ENCODE data around the gene EXOC6B.
A peak's percentile ranks its signal among the peaks of the same experiment; 100 is the strongest.

The EXOC6B gene

DNA sequence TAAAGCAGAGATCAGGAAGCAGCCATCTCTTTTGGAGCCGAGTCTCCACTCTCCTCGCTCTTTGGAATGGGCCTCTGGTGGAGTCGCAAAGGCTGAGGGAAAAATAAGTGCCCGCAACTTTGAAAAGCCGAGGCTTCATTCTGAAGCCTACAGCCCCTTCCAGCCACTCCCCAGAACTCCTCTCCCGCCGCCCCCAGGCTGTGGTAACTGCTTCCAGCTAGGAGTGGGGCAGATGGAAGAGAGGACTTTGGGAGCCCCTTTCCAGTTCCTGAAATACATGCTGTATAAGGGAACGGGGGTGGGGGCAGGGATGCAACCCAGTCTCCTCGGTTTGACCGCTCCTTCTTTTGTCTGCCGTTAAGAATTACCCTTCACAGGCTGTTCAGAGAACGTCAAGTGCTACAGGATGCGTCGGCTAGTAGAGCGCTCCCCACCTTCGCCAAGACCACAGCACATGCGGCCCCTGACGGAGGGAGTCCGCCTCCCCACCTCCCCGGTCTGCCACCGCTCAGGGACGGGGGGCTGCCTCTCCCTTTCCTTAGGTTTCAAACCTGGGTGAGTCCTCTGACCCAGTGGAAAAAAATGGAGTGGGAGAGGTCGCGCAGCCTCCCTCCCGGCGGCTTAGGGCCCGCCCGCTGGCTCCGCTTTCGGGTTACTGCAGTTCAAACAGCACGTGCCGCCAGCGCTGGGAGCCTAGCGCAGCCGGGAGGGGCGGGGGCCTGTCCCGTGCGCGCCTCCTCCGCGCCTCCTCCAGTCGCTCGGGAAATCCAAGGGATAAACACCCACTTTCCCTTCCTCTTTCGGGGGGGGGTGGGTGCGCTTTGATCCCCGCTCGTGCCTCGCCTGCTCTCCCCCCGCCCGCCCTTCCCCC, 683.0 kb downstream of the EXOC6B start:
- peak in 1 of 2 experiments; percentile 18 for DNase-seq

- DNase-seq = peak in 1 of 2 experiments; percentile 11
These were observed 683.9 kb downstream of the EXOC6B start for GRCh38 chr2:72141881-72142451.

DNA sequence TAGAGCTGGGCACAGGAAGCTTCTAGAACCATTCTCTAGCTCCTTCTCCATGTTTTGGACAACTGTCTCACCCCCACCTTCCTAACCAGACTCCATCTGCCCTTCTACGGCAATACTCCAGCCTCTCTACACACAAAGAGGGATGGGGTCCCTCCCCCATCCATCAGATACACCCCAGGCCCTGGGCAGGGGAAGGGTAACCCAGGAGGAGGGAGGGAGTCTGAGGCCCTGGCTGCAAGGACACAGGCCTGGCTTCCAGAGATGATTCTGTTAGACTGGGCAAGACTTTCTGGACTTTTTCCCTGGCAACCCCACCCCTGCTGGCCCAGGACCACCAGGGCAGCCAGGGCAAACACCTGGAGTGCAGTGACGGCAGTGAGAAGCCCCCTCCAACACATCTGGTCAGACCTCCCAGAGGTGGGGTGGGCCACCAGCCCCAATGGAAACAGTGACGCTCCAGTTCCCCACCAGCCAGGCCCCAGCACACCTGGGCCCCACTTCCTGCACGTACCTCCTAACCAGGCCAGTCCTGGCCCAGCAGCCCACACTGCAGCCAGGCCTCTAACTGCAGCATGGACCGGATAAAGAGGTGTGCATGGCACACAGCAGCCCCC, 684.7 kb downstream of the EXOC6B start:
- DNase-seq = peak in 1 of 2 experiments; percentile 13

DNA sequence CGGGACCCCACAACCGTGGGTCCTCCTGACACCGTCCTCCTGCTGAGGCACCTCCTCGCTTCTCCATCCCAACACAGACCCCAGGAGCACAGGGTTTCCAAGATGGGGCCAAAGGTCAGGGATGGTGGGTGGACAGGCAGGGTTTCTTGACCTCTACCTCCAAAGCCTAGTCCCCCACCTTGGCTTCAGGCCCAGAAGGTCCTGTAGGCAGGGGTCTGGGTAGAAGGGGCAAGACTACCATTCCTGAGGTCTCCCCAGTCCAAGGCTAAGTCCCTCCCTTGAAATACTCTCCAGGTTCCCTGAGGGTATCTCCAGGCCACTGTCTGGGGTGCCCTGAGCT, 685.2 kb downstream of the EXOC6B start:
- DNase-seq = peak in 1 of 2 experiments; percentile 8

GRCh38 chr2:72139874-72140620, 685.8 kb downstream of the EXOC6B start:
- DNase-seq = peak in 1 of 2 experiments; percentile 7

GRCh38 chr2:72139471-72139873, 686.4 kb downstream of the EXOC6B start:
- DNase-seq = no peak

GRCh38 chr2:72138921-72139381, 686.9 kb downstream of the EXOC6B start:
- no peak for DNase-seq

- no peak for DNase-seq
These were observed 687.6 kb downstream of the EXOC6B start for GRCh38 chr2:72138011-72138881.

DNA sequence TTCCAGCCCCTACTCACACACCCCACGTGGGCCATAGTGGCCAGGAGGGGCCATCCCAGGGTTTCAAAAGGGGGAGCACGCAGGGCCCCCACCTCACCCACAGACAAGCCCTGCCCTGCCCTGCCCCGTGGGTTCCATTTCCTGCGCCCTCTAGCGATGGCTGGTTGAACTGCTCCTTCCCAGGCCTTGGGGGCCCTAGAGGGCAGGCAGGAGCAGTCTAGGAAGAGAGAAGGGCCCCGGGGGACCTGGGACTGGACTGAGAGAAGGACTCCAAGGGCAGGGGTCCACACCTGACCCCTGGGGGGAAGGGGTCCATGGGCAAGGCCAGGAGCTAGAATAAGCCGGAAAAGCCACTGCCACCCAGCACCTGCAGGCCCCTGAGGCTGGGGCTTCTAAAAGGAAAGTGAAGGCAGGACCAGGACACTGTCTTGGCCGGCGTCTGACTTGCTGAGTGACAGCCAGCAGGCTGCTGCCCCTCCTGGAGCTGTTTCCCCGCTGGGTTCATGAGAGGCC, 688.3 kb downstream of the EXOC6B start:
- DNase-seq = peak; percentile 83 to 86

DNA sequence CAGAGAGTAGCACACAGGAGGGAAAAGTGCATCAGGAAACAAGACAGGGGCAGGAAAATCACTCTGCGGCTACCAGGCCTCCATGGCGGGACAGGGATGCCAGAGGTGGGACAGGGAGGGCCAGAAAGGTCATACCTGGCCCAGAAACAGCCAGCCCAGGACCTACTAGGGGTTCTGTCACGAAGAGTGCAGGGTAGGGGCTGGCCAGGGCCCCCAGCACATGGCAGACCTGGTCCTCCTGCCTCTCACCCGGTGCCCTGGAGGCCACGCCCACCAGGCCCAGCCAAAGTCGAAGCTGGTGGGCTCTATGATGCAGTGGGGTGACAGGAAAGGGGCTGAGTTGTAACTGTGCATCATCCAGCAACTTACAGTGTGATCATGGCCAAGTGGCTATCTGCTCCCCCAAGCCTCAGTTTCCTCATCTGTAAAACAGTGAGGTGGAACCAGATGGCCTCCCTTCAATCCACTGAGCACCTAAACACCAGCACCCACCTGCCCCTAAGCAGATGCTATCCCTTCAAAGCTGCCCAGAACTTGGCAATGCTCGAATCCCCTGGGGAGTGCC, 688.8 kb downstream of the EXOC6B start:
- no peak for DNase-seq

DNA sequence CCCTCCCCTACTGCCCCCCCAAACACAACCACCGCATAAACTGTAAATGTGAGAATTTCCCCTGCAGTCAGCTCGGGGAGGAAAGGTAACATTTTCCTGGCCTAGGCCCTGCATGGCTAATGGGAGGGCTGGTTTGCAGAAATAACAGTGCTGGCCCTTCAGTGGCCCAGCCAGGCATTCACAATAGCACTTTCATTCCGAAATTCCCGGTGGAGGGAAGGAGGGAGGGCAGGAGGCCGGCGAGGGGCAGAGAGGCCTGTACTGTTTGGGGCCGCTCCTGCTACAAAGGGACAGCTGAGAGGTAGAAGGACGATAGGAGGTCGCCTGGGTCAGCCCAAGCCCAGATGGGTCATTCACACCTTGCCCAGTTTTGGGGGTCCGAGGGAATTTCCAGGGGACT, 689.5 kb downstream of the EXOC6B start:
- no peak for DNase-seq

DNA sequence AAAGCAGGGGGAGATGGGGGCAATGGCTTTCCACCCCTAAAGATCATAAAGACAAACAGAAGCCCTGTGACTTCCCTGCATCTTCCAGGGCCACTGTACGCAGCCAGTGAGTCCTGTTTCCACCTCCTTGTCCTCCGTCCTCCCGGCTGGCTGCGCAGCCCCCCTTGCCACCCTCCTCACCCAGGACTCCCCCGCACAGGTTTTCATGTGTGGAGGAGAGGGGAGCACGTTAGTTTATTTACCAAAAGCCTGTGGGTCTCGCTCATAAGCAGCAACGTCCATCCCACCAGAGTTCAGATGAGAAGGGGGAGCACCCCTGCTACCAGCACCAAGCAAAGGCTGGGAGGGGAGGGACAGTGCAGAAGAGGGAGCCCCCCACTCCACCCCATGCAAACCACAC, 689.9 kb downstream of the EXOC6B start:
- DNase-seq = no peak

DNA sequence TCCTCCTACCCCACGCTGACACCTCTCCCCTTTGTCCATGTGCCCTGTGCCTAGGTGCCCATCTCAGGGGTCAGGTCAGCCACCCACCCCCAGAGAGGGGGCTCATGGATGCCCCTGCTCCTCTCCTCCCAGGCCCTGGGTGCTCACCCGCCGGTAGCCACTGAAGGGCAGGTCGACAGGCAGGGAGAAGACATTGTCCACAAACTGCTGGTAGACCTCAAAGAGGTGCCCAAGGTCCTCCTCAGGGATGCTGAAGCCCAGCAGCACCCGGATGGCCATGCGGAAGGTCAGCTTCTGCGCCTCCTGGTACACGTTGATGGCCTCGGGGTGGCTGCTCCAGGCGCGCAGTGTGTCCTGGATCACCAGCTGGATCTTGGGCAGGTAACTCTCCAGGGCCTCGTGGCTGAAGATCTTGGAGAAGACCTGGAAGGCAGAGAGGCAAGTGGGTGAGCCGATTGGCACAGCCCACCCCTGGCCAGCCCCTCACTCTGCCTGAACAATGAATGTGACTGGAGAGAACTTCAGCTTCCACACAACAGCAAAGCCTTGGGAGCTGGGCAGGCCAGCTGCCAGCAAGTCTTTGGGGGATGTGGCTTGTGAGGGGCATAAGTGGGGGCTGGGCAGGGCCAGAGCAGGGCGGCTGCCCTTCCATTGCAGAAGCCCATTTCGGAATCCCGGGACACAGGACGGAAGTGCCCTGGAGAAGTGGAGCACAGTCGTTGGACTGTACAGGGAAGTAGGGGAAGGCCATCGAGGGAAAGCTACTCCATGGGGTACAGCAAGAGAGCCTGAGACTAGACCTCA, 690.6 kb downstream of the EXOC6B start:
- DNase-seq = no peak

DNA sequence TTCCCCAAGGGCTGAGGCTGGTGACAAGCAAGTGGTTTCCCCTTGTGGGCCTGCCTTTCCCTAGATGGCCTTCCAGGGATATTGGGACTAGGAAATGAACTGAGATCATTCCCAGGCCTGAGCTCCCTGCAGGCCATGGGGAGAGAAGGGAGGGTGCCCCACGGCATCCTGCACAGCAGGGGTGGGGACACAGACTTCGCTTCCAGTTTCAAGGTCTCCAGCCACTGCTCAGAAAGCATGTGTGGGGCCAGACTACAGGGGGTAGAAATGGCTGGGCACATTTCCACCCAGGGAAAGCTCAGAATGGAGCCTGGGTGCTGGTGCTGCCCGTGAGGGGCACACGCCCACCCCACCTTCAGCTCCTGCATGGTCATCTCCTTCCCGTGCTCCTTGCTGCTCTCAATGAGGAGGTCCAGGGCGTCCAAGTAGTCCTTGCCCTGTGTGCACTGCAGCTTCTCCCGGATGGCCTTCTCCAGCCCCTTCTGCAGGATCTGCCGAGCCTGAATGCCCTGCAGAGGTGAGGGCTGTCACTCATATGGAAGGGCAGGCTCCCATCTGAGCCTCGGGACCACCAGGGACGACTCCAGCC, 691.3 kb downstream of the EXOC6B start:
- DNase-seq = no peak

- no peak for DNase-seq
These were observed 692.0 kb downstream of the EXOC6B start for GRCh38 chr2:72133721-72134407.

DNA sequence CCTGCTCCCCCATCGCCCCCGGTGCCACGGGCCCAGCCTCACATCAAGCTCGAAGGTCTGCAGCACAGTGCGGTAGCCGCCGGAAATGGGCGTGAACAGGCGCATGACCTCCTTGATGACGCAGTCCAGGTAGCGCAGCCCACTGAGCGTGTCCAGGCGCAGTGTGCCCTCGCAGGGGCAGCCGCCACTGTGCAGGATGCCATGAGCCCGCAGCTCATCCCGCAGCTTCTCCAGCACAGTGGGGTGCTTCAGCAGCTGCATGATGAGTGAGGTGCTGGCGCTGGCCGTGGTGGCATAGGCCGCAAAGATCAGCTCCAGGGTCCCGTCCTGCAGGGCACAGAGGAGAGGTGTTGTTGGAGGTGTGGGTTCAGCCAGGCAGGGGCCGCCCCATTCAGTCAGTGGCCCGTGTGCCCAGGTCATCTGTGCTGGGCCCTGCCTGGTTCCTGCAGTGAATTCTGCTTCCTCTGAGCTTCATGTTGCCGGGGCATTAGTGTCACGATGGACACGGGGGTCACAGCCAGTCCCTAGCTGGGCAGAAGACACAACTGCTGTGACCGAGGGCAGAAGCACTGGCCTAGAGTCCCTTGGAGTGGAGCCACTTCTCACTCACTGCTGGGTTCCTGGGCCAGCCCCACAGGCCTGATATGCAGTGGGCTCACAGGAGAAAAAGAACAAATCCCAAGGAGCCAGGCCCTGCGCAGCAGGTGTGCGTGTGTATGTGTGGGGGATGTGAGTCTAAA, 692.7 kb downstream of the EXOC6B start:
- no peak for DNase-seq

DNA sequence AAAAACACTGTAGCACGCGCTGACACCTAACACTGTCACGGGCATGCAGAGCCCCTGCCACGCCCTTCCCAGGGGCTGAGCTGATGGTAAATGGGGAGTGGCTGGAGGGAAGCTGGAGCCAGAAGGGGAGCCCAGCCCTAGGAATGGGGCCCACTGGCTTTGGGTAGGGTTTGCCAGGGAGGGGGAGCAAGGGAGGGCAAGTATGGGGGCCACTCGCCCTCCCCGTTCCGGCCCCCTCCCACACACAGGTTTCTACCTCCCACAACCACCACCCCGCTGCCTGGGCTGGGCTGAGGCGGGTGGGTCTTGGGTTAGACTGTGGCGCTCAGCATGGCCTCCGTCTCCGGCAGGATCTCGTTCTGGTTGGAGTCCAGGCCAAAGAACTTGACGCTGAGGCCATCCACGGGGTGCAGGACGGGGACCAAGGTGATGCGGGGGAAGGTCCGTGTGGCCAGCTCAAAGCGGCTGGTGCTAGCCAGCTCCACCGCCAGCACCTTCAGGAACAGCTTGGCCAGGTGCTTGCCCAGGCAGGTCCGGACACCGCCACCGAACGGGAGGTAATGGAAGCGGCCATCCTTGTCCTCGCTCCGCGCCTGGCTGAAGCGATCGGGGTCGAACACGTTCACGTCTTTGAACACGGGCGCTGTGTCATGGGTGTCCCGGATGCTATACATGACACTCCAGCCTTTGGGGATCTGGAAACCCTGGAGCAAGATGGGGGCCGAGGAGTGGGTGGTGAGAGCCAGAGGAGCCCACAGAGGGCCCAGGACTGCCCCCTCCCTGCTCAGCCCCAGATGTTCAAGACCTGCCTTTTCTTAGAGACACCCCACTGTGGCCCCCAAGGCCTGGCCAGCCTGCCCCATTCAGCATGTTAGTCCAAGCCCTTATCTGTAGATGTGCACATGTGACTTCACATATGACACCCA, 693.7 kb downstream of the EXOC6B start:
- DNase-seq = no peak

- DNase-seq = no peak
These were observed 694.4 kb downstream of the EXOC6B start for GRCh38 chr2:72131371-72131891.
